Measurements from ENCODE around the gene LFNG. TPM values are rescaled to one million over a fixed set of nuclear protein-coding genes. Genes with fewer than 3 reads are reported as not detected.
"Not testable (repeated sequence)": the region's sequence is repeated elsewhere in the genome, so short reads cannot be mapped to it uniquely, and the experiment has no call there.

LFNG gene
- total RNA-seq, 1 experiment from 2014 or later = 11.9 TPM

GRCh38 chr7:2529161-2530070, 9.8 kb downstream of the LFNG start:
- DNase-seq (ENCODE audit: low read depth) = peak; percentile 88

- peak; percentile 78 for DNase-seq (ENCODE audit: low read depth)
Measured at GRCh38 chr7:2530071-2530987, 10.8 kb downstream of the LFNG start.

- not testable (repeated sequence) for DNase-seq (ENCODE audit: low read depth)
Measured at GRCh38 chr7:2530994-2531795, 11.6 kb downstream of the LFNG start.

GRCh38 chr7:2531796-2532110, 12.2 kb downstream of the LFNG start:
- DNase-seq (ENCODE audit: low read depth) = not testable (repeated sequence)

GRCh38 chr7:2532199-2532772, 12.7 kb downstream of the LFNG start:
- DNase-seq (ENCODE audit: low read depth) = not testable (repeated sequence)

GRCh38 chr7:2532816-2533215, 13.2 kb downstream of the LFNG start:
- DNase-seq (ENCODE audit: low read depth) = not testable (repeated sequence)

GRCh38 chr7:2533566-2533965, 14.0 kb downstream of the LFNG start:
- not testable (repeated sequence) for DNase-seq (ENCODE audit: low read depth)

- DNase-seq (ENCODE audit: low read depth) = not testable (repeated sequence)
Measured at GRCh38 chr7:2534214-2534613, 14.6 kb downstream of the LFNG start.

GRCh38 chr7:2535872-2536627, 16.5 kb downstream of the LFNG start:
- not testable (repeated sequence) for DNase-seq (ENCODE audit: low read depth)

- DNase-seq (ENCODE audit: low read depth) = no peak
Measured at GRCh38 chr7:2537981-2538851, 18.6 kb downstream of the LFNG start.

- DNase-seq (ENCODE audit: low read depth) = no peak
Measured at GRCh38 chr7:2539031-2539911, 19.7 kb downstream of the LFNG start.

- DNase-seq (ENCODE audit: low read depth) = no peak
Measured at GRCh38 chr7:2540133-2540532, 20.6 kb downstream of the LFNG start.

GRCh38 chr7:2540641-2541051, 21.1 kb downstream of the LFNG start:
- no peak for DNase-seq (ENCODE audit: low read depth)

GRCh38 chr7:2541291-2542010, 21.9 kb downstream of the LFNG start:
- no peak for DNase-seq (ENCODE audit: low read depth)

GRCh38 chr7:2542011-2542915, 22.7 kb downstream of the LFNG start:
- no peak for DNase-seq (ENCODE audit: low read depth)

GRCh38 chr7:2542916-2543871, 23.6 kb downstream of the LFNG start:
- DNase-seq (ENCODE audit: low read depth) = no peak
